Stimulated activated CD8-positive, alpha-beta memory T cell treated with anti-CD3 and anti-CD28 coated beads, Interleukin-7, amount 100 ng/mL, for 4 hours (primary cell): ENCODE data around the gene OR5K4.
"Not testable (repeated sequence)": the region's sequence is repeated elsewhere in the genome, so short reads cannot be mapped to it uniquely, and the experiment has no call there.

ENCODE experiments used
- DNase-seq, 2 donors: peaks; one replicate each; pipeline ENCODE4 v3.0.0-alpha.2; 2020; ENCODE audit warnings: low read depth in 2 of 2

OR5K4 gene

GRCh38 chr3:98371186-98371585, 17.5 kb downstream of the OR5K4 start:
- no peak for DNase-seq

- DNase-seq, result no peak
Observed at GRCh38 chr3:98371853-98372252, 18.2 kb downstream of the OR5K4 start.

GRCh38 chr3:98372445-98372844, 18.8 kb downstream of the OR5K4 start:
- no peak for DNase-seq

GRCh38 chr3:98376631-98377030, 23.0 kb downstream of the OR5K4 start:
- DNase-seq, result no peak

GRCh38 chr3:98388147-98388546, 34.5 kb downstream of the OR5K4 start:
- no peak for DNase-seq

GRCh38 chr3:98390366-98390765, 36.7 kb downstream of the OR5K4 start, which contains the start of gene OR5K3:
TSS of gene OR5K3 (plus strand) at chr3:98390666. CDS start at chr3:98390666, 0 bp downstream.
- no peak for DNase-seq

GRCh38 chr3:98395101-98395500, 41.4 kb downstream of the OR5K4 start:
- no peak for DNase-seq

GRCh38 chr3:98396482-98396881, 42.8 kb downstream of the OR5K4 start:
- DNase-seq, result not testable (repeated sequence)

- no peak for DNase-seq
Observed at GRCh38 chr3:98398513-98398912, 44.9 kb downstream of the OR5K4 start.

- no peak for DNase-seq
Observed at GRCh38 chr3:98402507-98402906, 48.9 kb downstream of the OR5K4 start.

- DNase-seq, result no peak
Observed at GRCh38 chr3:98404010-98404409, 50.4 kb downstream of the OR5K4 start.
